ENCODE data around the gene AQP1.

The AQP1 gene

DNA sequence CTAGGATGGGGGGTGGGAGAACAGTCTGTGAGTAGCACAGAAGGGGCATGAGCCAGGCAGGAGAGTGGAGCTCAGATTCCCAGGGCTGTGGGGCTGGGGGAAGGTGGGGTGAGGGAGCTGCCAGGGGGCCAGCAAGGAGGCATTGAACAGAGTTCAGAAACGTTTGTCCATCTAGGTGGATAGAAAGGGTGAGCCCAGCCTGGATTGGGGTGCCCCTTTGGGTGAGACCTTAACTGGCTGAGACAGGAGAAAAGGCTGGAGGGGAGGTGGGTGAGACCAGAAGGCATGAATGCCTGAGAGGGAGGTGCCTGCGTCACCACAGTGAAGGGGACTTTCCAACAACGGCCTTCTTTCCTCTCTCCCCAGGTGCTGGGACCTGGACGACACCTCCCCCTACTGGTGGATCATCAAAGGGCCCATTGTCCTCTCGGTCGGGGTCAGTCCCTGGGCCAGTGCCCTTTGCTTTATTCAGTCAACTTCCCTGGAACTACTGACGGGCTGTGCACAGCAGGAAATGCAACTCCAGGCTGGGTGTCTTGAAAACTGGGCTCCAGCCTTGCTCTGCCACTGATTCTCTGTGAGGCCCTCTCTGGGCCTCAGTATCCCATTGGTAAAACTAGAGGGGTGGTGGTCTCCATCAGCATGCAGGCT is 63.1 kb downstream of the AQP1 start:
- DNase-seq (ENCODE audit: low read depth in 2 of 2) = no peak

All from stimulated activated CD8-positive, alpha-beta memory T cell treated with anti-CD3 and anti-CD28 coated beads, Interleukin-7, amount 100 ng/mL, for 4 hours (primary cell).